B cell (primary cell): ENCODE data around the gene GADL1.

Source experiments
- CTCF ChIP-seq: fragments of 200-600 bp; IDR thresholded peaks from one replicate; pipeline ENCODE4 v1.8.0; 2022; ENCODE audit warnings: antibody characterized with exemption, mild to moderate bottlenecking
- EZH2 ChIP-seq: IDR thresholded peaks from 2 replicates; pipeline ENCODE4 v1.6.1; 2012; ENCODE audit warnings: borderline replicate concordance, low read depth, mild to moderate bottlenecking, moderate library complexity, low read length; ENCODE audit not compliant: insufficient read depth, poor library complexity, severe bottlenecking

DNA sequence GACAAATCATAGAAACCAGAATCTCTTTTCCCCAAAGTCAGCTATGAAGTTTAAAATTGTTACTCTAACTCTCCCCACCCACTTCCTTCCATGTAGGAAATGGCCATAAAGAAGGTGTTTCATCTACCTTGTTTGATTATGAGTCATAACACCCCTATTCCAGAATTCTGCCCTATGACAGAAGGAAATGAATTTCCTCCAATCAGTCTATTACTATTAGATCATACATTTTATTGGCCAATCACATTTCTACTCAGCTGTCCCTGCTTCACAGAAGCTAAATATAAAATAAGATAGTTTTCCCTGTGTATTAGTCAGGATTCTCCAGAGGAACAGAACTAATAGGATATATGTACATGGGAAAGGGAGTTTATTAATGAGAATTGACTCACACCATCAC, 186.0 kb downstream of the GADL1 start:
- TF ChIP-seq CTCF (no peak), EZH2 (no peak)
